ENCODE results near the gene DAPK3.

GRCh38 chr19:3968556-3969434, 2.1 kb downstream of the DAPK3 start:
- TF ChIP-seq CTCF (conservative IDR thresholded peaks at IDR 0.05) (no peak), EZH2 (IDR thresholded peaks at IDR 0.05; ENCODE audit: low read depth) (no peak)

All from PC-9 (cell line).